K562 (cell line): Measurements from ENCODE around the gene HSD17B8. TPM values are rescaled to one million over a fixed set of nuclear protein-coding genes. Genes with fewer than 3 reads are reported as not detected.

ENCODE experiments used
- ATAC-seq: fragments of 200-7000 bp; cut with Tn5 transposase; 3 replicates; pipeline ENCODE4 v1.9.1; 2020; ENCODE audit warnings: moderate library complexity
- BruUV-seq: library from RNA; stranded (reverse); fragments of 400-500 nt; replicated peaks from 2 replicates; lab custom pipeline; 2021; lab: Mats Ljungman, UMichigan
- CTCF ChIA-PET: fragments of 300-600 bp; formaldehyde crosslinking; extraction: SDS; loops from one replicate; lab custom pipeline; 2021; ENCODE audit warnings: low intra/inter-chr PET ratio; lab: Yijun Ruan, JAX
- POLR2A ChIA-PET: fragments of 300-600, 350-650 bp; sonication (Branson Sonifier 250); formaldehyde crosslinking; extraction: SDS; loops from one replicate; lab custom pipeline; 2021; ENCODE audit warnings: antibody characterized with exemption, inconsistent platforms; lab: Yijun Ruan, JAX
- DNase-seq, 4 experiments: peaks; one replicate each; pipeline versions ENCODE4 v3.0.0 to v3.0.0-alpha.2; 2011 to 2018; ENCODE audit warnings: low spot score in 3 of 4, mixed read lengths in 3 of 4; ENCODE audit errors: extremely low read depth in 1 of 4
- FAIRE-seq: peaks from 2 replicates; lab custom pipeline; 2011; peaks lifted over from hg19 to GRCh38; lab: Jason Lieb, UNC
- H2AFZ ChIP-seq: 2 replicates; pipeline ENCODE4 v1.6.0; 2011; ENCODE audit warnings: low read depth, low read length, control low read depth, inconsistent platforms
- H3K27ac ChIP-seq: fragments of 200-600 bp; 3 replicates; pipeline ENCODE4 v1.8.0; 2011; ENCODE audit warnings: low read depth, mild to moderate bottlenecking, control low read depth, inconsistent platforms, low read length, moderate library complexity, mixed read lengths; ENCODE audit errors: extremely low read depth
- H3K27me3 ChIP-seq, 2 experiments: fragments of 300-600 bp in 1 of 2; 2 replicates in 1 of 2; 3 replicates in 1 of 2; pipeline versions ENCODE4 v1.6.0 to v1.8.0; 2011; ENCODE audit warnings: inconsistent platforms in 2 of 2, low read length in 2 of 2, mild to moderate bottlenecking in 1 of 2, mixed read lengths in 1 of 2, moderate library complexity in 1 of 2; ENCODE audit not compliant: control insufficient read depth in 2 of 2, insufficient read depth in 2 of 2
- H3K36me3 ChIP-seq: fragments of 300-600 bp; 3 replicates; pipeline ENCODE4 v1.8.0; 2011; ENCODE audit warnings: mild to moderate bottlenecking, low read length, inconsistent platforms; ENCODE audit not compliant: control insufficient read depth, insufficient read depth
- H3K4me1 ChIP-seq, 2 experiments: fragments of 200-600 bp in 1 of 2; replicated peaks in 1 of 2; 2 replicates in 1 of 2; 3 replicates in 1 of 2; pipeline versions ENCODE4 v1.5.1 to v1.8.0; 2011; ENCODE audit warnings: inconsistent platforms in 2 of 2, low read length in 2 of 2, mild to moderate bottlenecking in 1 of 2, mixed read lengths in 1 of 2, moderate library complexity in 1 of 2; ENCODE audit not compliant: control insufficient read depth in 2 of 2, insufficient read depth in 2 of 2
- H3K4me2 ChIP-seq: 2 replicates; pipeline ENCODE4 v1.6.1; 2011; ENCODE audit warnings: low read length, control low read depth, inconsistent platforms, mixed read lengths; ENCODE audit not compliant: insufficient read depth
- H3K4me3 ChIP-seq: fragments of 200-600 bp; sonication (generic), shearing (Covaris generic); 2 replicates; pipeline ENCODE4 v1.5.1; 2016; ENCODE audit warnings: control low read depth, inconsistent platforms
- H3K79me2 ChIP-seq: fragments of 200-600 bp; 3 replicates; pipeline ENCODE4 v1.8.0; 2011; ENCODE audit warnings: low read length, inconsistent platforms; ENCODE audit not compliant: control insufficient read depth, insufficient read depth
- H3K9ac ChIP-seq, 2 experiments: 2 replicates each; pipeline versions ENCODE4 v1.6.0 to v1.6.1; 2011; ENCODE audit warnings: low read depth in 2 of 2, low read length in 2 of 2, control low read depth in 1 of 2, inconsistent platforms in 1 of 2, mild to moderate bottlenecking in 1 of 2, mixed read lengths in 1 of 2; ENCODE audit not compliant: insufficient read depth in 1 of 2
- H3K9me1 ChIP-seq: one replicate; pipeline ENCODE4 v1.6.0; 2011; ENCODE audit warnings: inconsistent platforms, mild to moderate bottlenecking, low read length, moderate library complexity; ENCODE audit not compliant: control insufficient read depth, insufficient read depth
- H3K9me3 ChIP-seq: replicated peaks from 2 replicates; pipeline ENCODE4 v1.5.1; 2011; ENCODE audit warnings: low read depth, low read length, inconsistent platforms; ENCODE audit not compliant: control insufficient read depth, insufficient read depth
- H4K20me1 ChIP-seq: replicated peaks from 2 replicates; pipeline ENCODE4 v1.6.1; 2011; ENCODE audit warnings: low read length, inconsistent platforms, mixed read lengths; ENCODE audit not compliant: control insufficient read depth, insufficient read depth
- ADNP ChIP-seq: fragments of 200-800 bp; sonication (Bioruptor generic); IDR thresholded peaks from 2 replicates; pipeline ENCODE4 v1.6.1; 2016; ENCODE audit warnings: missing genetic modification characterization, missing compliant biosample characterization
- ATF4 ChIP-seq: fragments of 450-650 bp; formaldehyde crosslinking; IDR thresholded peaks from 2 replicates; pipeline ENCODE4 v1.4.0; 2022; ENCODE audit warnings: mild to moderate bottlenecking, moderate library complexity
- BACH1 ChIP-seq: fragments of 200-800 bp; sonication (Bioruptor generic); IDR thresholded peaks from 2 replicates; pipeline ENCODE4 v1.6.1; 2016; ENCODE audit warnings: missing genetic modification characterization, missing compliant biosample characterization
- ETV1 ChIP-seq: fragments of 450-650 bp; conservative IDR thresholded peaks from 2 replicates; pipeline ENCODE4 v1.6.1; 2016; ENCODE audit warnings: missing genetic modification characterization, control low read depth, low read depth, missing compliant biosample characterization
- FOXA3 ChIP-seq, 2 experiments: fragments of 450-650 bp in 1 of 2; sonication (generic) in 1 of 2; formaldehyde crosslinking; IDR thresholded peaks in 1 of 2; conservative IDR thresholded peaks in 1 of 2; 2 replicates each; pipeline versions ENCODE4 v1.4.0 to v1.8.0; 2020 to 2022; ENCODE audit warnings: mild to moderate bottlenecking in 2 of 2, missing genetic modification reagents in 1 of 2
- MTA3 ChIP-seq: fragments of 450-650 bp; formaldehyde crosslinking; IDR thresholded peaks from 2 replicates; pipeline ENCODE4 v1.6.1; 2017; ENCODE audit warnings: mild to moderate bottlenecking, borderline replicate concordance
- NCOA1 ChIP-seq: fragments of 450-650 bp; IDR thresholded peaks from 2 replicates; pipeline ENCODE4 v1.6.1; 2016; ENCODE audit warnings: low read depth
- NFYB ChIP-seq: IDR thresholded peaks from 2 replicates; pipeline ENCODE4 v1.6.1; 2011; ENCODE audit warnings: mild to moderate bottlenecking, moderate library complexity; ENCODE audit not compliant: insufficient read length; ENCODE audit errors: extremely low read depth
- PURB ChIP-seq: sonication (generic); formaldehyde crosslinking; IDR thresholded peaks from 2 replicates; pipeline ENCODE4 v1.9.0; 2021; ENCODE audit warnings: low read depth, mild to moderate bottlenecking, missing genetic modification reagents
- STAG1 ChIP-seq: sonication (generic); formaldehyde crosslinking; IDR thresholded peaks from 2 replicates; pipeline ENCODE4 v1.5.0; 2020; ENCODE audit warnings: missing genetic modification reagents, borderline replicate concordance
- XRCC4 ChIP-seq: IDR thresholded peaks from one replicate; pipeline ENCODE4 v1.6.1; 2011; ENCODE audit not compliant: insufficient read depth, insufficient read length; ENCODE audit errors: extremely low read depth
- ZBTB12 ChIP-seq: fragments of 250-450 bp; sonication (Bioruptor Pico); IDR thresholded peaks from 2 replicates; pipeline ENCODE4 v1.4.0; 2020
- ZC3H11A ChIP-seq: IDR thresholded peaks from 2 replicates; pipeline ENCODE4 v1.6.1; 2012; ENCODE audit warnings: low read depth, low read length, improper control_type of control experiment
- ZFX ChIP-seq: sonication (generic); formaldehyde crosslinking; IDR thresholded peaks from 2 replicates; pipeline ENCODE4 v1.8.0; 2022; ENCODE audit warnings: mild to moderate bottlenecking, missing genetic modification reagents, moderate library complexity
- ZNF133 ChIP-seq: fragments of 250-450 bp; sonication (Bioruptor Pico); IDR thresholded peaks from 2 replicates; pipeline ENCODE4 v1.4.0; 2020; ENCODE audit warnings: mild to moderate bottlenecking
- ZNF282 ChIP-seq: sonication (generic); formaldehyde crosslinking; IDR thresholded peaks from 2 replicates; pipeline ENCODE4 v1.8.1; 2023; ENCODE audit warnings: missing genetic modification reagents
- ZNF583 ChIP-seq: fragments of 250-450 bp; sonication (Bioruptor Pico); IDR thresholded peaks from 2 replicates; pipeline ENCODE4 v1.4.0; 2020
- WGBS: fragments of 100-300 bp; shearing (Covaris generic); methylation state at CpG from one replicate; pipeline ENCODE4 v1.1.6; 2016; ENCODE audit warnings: low coverage, mixed read lengths; ENCODE audit not compliant: insufficient coverage; ENCODE audit errors: missing lambda C conversion rate; 5-methylcytosine and 5-hydroxymethylcytosine counted together
- in situ Hi-C: fragments of 300-500 bp; cut with MboI; formaldehyde crosslinking; loops from 4 replicates; pipeline ENCODE4 v1.15.0; 2018; ENCODE audit warnings: inconsistent platforms, mixed read lengths
- intact Hi-C: fragments of 100-400 bp; cut with micrococcal nuclease; formaldehyde crosslinking; loops from 2 replicates; pipeline ENCODE4 v1.14.2; 2022
- polyA plus RNA-seq, 8 experiments: library from polyadenylated mRNA; depleted of rRNA in 4 of 8; stranded (reverse) in 5 of 8; unstranded in 3 of 8; fragments of >200 nt; fragmentation: Nextera tagmentation in 2 of 8; fragmentation: Illumina TruSeq in 1 of 8; extraction: Ambion mirVana in 2 of 8; extraction: Trizol in 1 of 8; gene quantifications; 2 replicates each; pipeline versions ENCODE4 v1.2.1 to v1.2.3, GENCODE V29; 2011 to 2014; ENCODE audit warnings: inconsistent platforms in 1 of 8, missing spikeins in 1 of 8
- total RNA-seq, 7 experiments: library from RNA; depleted of rRNA in 6 of 7; stranded (reverse); fragments of >200 nt in 6 of 7; fragmentation: Illumina TruSeq in 2 of 7; extraction: Trizol in 2 of 7; gene quantifications; 2 replicates each; pipeline versions ENCODE4 v1.2.1 to v1.2.3, GENCODE V29; 2011 to 2021; ENCODE audit warnings: low replicate concordance in 1 of 7

HSD17B8 gene
- total and polyA plus RNA-seq, 9 of the 15 experiments (the other 6 are each of a cell fraction or from before 2014, with no cell fraction given) = 3.7 to 35.2 (median 14.2) TPM

- Histone ChIP-seq H3K27me3 (peaks cover 5 to 36% of the 10 kb centered on the region in 2 experiments; a peak in 3 of 5 replicates), H3K4me3 (no peak overlapping the region), H3K9me1 (no peaks in the 10 kb centered on the region), H3K4me2 (no peak overlapping the region), H3K4me1 (peaks cover 0 to 18% of the 10 kb centered on the region in 2 experiments; a peak in 1 of 5 replicates), H3K36me3 (no peaks in the 10 kb centered on the region), H3K79me2 (no peaks in the 10 kb centered on the region), H3K9ac (no peak overlapping the region), H4K20me1 (peaks cover 4% of the 10 kb centered on the region; the same call in 1 of the 2 replicates), H2AFZ (no peak overlapping the region), H3K9me3 (no peaks in the 10 kb centered on the region), H3K27ac (no peak overlapping the region)
- FAIRE-seq = no peak
- POLR2A ChIA-PET = no interaction called here
- no TSS peak for BruUV-seq
- TF ChIP-seq ADNP (no peak), ZNF282 (CRISPR knock-in tag) (no peak), ZNF133 (CRISPR knock-in tag) (no peak)
- CTCF ChIA-PET = no interaction called here
- intact Hi-C loops = no loop called here
- ATAC-seq = no peak
- no peak for DNase-seq
- WGBS = 3% methylated on average over 6 of the region's 6 CpGs
- in situ Hi-C loops = no loop called here
Measured at GRCh38 chr6:33168284-33168601, 36.2 kb upstream of the HSD17B8 start.

- WGBS = 4% methylated on average over 3 of the region's 5 CpGs
- intact Hi-C loops = no loop called here
- TF ChIP-seq ETV1 (tag) (no peak), ATF4 (CRISPR knock-in tag) (no peak), MTA3 (no peak), BACH1 (no peak), STAG1 (CRISPR knock-in tag) (no peak), NCOA1 (no peak), ZBTB12 (CRISPR knock-in tag) (no peak), PURB (CRISPR knock-in tag) (no peak), XRCC4 (no peak), FOXA3 (CRISPR knock-in tag; conservative IDR thresholded peaks at IDR 0.05 in 1 of 2, IDR thresholded peaks at IDR 0.05 in 1 of 2) (no peak), ZC3H11A (no peak), NFYB (no peak), ZNF583 (CRISPR knock-in tag) (no peak), ZFX (CRISPR knock-in tag) (no peak)
Measured at GRCh38 chr6:33168639-33169038, 35.8 kb upstream of the HSD17B8 start.

More at GRCh38 chr6:33168639-33169038, 35.8 kb upstream of the HSD17B8 start:
- in situ Hi-C loops = no loop called here
- no peaks in the 10 kb centered on the region for H3K9me3 ChIP-seq
- H3K36me3 ChIP-seq = no peaks in the 10 kb centered on the region
- H3K4me2 ChIP-seq = no peak overlapping the region
- peaks cover 4% of the 10 kb centered on the region; the same call in 1 of the 2 replicates for H4K20me1 ChIP-seq
- no peak for FAIRE-seq
- DNase-seq = no peak
- no peaks in the 10 kb centered on the region for H3K9me1 ChIP-seq
- no TSS peak for BruUV-seq
- no peak overlapping the region for H3K9ac ChIP-seq
- H3K27me3 ChIP-seq = peaks cover 5 to 32% of the 10 kb centered on the region in 2 experiments; a peak in 3 of 5 replicates
- no peaks in the 10 kb centered on the region for H3K79me2 ChIP-seq
- no peak overlapping the region for H3K4me3 ChIP-seq
- CTCF ChIA-PET = no interaction called here
- no peak for ATAC-seq
- POLR2A ChIA-PET = no interaction called here
- peaks cover 0 to 14% of the 10 kb centered on the region in 2 experiments; a peak in 1 of 5 replicates for H3K4me1 ChIP-seq
- H3K27ac ChIP-seq = no peak overlapping the region
- no peak overlapping the region for H2AFZ ChIP-seq
